Activated naive CD8-positive, alpha-beta T cell treated with anti-CD3 and anti-CD28 coated beads, Interleukin-2, amount 10 ng/mL, durations not matched to agents 7 days and 5 days (primary cell): Measurements from ENCODE around the gene CFAP58. TPM values are rescaled to one million over a fixed set of nuclear protein-coding genes. Genes with fewer than 3 reads are reported as not detected.

ENCODE experiments used
- ATAC-seq: fragments of 150-1000 bp; cut with Tn5 transposase; one replicate; pipeline ENCODE4 v1.10.0; 2021; ENCODE audit warnings: low read depth, moderate library complexity
- POLR2A ChIA-PET: fragments of 350-600 bp; sonication (Branson Sonifier 250); formaldehyde crosslinking; loops from one replicate; lab custom pipeline; 2021; ENCODE audit warnings: antibody characterized with exemption; lab: Charles Lee
- DNase-seq: peaks from one replicate; pipeline ENCODE4 v3.0.0; 2021
- H3K27ac Mint-ChIP-seq: one replicate; pipeline ENCODE4 v1.8.0; 2022; ENCODE audit warnings: mild to moderate bottlenecking, mixed read lengths
- H3K27me3 Mint-ChIP-seq: one replicate; pipeline ENCODE4 v1.8.0; 2022; ENCODE audit warnings: mild to moderate bottlenecking, moderate library complexity, mixed read lengths
- H3K36me3 Mint-ChIP-seq: one replicate; pipeline ENCODE4 v1.8.0; 2021; ENCODE audit warnings: mild to moderate bottlenecking, mixed read lengths
- H3K4me1 Mint-ChIP-seq: one replicate; pipeline ENCODE4 v1.8.0; 2021; ENCODE audit warnings: mixed read lengths
- H3K4me3 Mint-ChIP-seq: one replicate; pipeline ENCODE4 v1.8.0; 2022; ENCODE audit warnings: mild to moderate bottlenecking, moderate library complexity, mixed read lengths
- H3K9me3 Mint-ChIP-seq: one replicate; pipeline ENCODE4 v1.8.0; 2021; ENCODE audit warnings: mixed read lengths
- total RNA-seq, 2 experiments: library from RNA; stranded (reverse); gene quantifications; one replicate each; pipeline ENCODE4 v1.2.3, GENCODE V29; 2021

CFAP58 gene
- total RNA-seq, 2 experiments from 2014 or later: 0.28 to 0.34 TPM

- peak overlapping the region; percentile 97 for H3K27ac Mint-ChIP-seq
- H3K4me3 Mint-ChIP-seq: peak overlapping the region; percentile 47
- no peaks in the 10 kb centered on the region for H3K27me3 Mint-ChIP-seq
- ATAC-seq (no peak), DNase-seq (no peak)
- POLR2A ChIA-PET: interaction anchor here (0.6 to 6.8 kb wide), 3 partner anchors 14 to 22 kb away, joined by 3 to 39 read pairs (median 4); partner anchors contain the start of gene ITPRIP
- no peaks in the 10 kb centered on the region for H3K9me3 Mint-ChIP-seq
- peaks cover 83% of the 10 kb centered on the region for H3K4me1 Mint-ChIP-seq
- peaks cover 14% of the 10 kb centered on the region for H3K36me3 Mint-ChIP-seq
Observed at GRCh38 chr10:104324931-104325330, 28.7 kb upstream of the CFAP58 start.

DNA sequence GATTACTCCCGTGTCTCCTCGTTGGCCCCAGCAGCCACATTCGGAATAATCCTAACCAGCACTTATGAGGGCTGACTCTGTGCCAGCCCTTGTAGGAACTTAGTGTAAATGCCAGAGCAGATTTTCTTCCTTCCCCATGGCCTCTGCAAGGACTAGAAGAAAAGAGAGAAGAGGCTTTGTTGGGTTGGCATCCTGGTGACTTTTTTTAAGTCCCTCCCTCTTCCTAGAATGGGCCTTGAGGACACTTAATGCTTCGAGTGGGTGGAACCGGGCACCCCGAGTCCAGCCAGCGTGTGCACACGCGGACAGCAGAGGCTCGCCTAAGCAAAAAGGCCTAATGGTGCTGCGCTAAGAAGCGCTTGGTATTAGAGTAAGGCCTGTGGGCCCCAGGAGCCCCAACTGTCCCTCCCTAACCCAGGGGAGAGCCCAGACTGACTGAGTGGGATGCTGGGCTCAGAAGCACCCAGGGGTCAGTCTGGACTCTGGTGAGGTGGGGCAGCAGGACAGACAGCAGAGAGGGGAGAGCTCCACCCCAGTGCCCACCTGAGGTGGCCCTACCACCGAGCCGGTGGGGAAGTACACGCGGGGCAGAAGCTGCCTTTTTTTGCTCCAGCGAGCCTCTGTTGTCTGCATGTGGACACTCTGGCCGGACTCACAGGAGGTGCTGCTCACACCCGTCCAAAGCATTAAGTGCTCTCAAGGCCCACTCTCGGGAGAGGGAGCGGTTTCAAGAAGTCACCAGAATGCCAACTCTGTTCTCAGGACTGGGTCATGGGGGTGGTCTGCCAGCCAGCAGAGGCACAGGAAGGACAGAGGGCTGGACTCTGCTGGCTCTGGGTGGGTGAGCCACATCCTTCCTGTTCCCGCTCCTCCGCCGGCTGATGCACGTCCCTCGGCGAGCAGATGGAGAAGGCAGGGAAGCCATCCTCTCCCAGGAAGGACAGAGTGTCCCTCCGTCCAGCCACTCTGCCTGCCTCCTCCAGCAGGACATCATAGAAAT, 27.9 kb upstream of the CFAP58 start:
- peaks cover 86% of the 10 kb centered on the region for H3K4me1 Mint-ChIP-seq
- peak overlapping the region; percentile 97 for H3K27ac Mint-ChIP-seq
- H3K27me3 Mint-ChIP-seq: no peaks in the 10 kb centered on the region
- POLR2A ChIA-PET: interaction anchor here (1.1 to 6.8 kb wide), 3 partner anchors 11 to 18 kb away, joined by 3 to 39 read pairs (median 3); partner anchors contain the start of gene ITPRIP
- DNase-seq (no peak), ATAC-seq (no peak)
- peak overlapping the region; percentile 68 for H3K4me3 Mint-ChIP-seq
- H3K9me3 Mint-ChIP-seq: no peaks in the 10 kb centered on the region
- H3K36me3 Mint-ChIP-seq: peaks cover 14% of the 10 kb centered on the region

DNA sequence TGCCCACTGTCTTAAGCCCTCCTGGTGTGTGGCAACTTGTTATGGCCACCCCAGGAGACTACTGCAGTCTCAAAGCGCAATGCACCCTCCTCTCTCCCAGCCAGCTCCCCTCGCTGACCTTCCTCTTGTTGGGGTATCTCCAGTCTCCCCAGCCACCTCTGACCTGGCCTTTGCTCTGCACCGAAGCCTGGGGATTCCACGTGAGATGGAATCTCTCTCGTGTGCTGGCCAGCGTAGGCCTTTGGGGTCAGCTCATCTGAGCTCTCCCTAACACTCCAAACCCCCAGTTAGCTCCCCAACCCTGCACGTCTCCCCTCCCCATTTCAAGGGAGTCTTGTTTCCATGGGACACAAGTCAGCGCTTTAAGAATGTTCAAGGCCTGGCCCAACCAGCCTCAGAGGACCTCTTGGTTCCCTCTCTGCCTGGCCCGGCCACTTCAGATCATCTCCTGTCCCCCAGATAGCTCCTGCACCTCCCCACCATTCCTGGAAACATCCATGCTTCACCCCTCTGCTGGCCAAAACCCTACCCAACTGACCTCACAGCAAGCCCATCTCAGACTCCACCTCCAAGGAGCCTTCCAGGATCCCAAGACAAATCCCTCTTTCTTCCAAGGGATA, 26.5 kb upstream of the CFAP58 start:
- Mint-ChIP-seq H3K36me3 (peaks cover 18% of the 10 kb centered on the region), H3K27me3 (no peaks in the 10 kb centered on the region), H3K9me3 (no peaks in the 10 kb centered on the region), H3K4me1 (peaks cover 84% of the 10 kb centered on the region), H3K27ac (peak overlapping the region; percentile 97), H3K4me3 (peak overlapping the region; percentile 68)
- DNase-seq (no peak), ATAC-seq (no peak)
- POLR2A ChIA-PET: interaction anchor here (1.1 to 6.8 kb wide), 3 partner anchors 10 to 20 kb away, joined by 3 to 39 read pairs (median 3); partner anchors contain the start of gene ITPRIP

GRCh38 chr10:104327745-104328645, 25.6 kb upstream of the CFAP58 start:
- POLR2A ChIA-PET: interaction anchor here (0.8 to 6.8 kb wide), 3 partner anchors 10 to 17 kb away, joined by 4 to 44 read pairs (median 39); partner anchors contain the start of gene ITPRIP
- peaks cover 21% of the 10 kb centered on the region for H3K36me3 Mint-ChIP-seq
- ATAC-seq: no peak

DNA sequence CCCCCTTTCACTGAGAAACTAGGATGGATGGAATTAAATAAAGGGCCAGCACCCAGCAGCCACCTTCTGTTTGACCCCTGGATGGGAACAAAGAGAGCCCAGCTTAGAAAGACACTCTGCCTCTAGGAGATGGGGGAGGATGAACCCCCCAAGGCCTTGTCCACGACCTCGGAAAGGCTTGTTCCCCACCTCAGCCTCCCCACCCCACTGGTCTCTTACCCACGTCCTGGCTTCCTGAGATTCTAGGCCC, 25.1 kb upstream of the CFAP58 start:
- Mint-ChIP-seq H3K4me3 (peak overlapping the region; percentile 85), H3K27ac (peak overlapping the region; percentile 97), H3K9me3 (no peaks in the 10 kb centered on the region), H3K36me3 (peaks cover 23% of the 10 kb centered on the region), H3K4me1 (peaks cover 84% of the 10 kb centered on the region), H3K27me3 (no peaks in the 10 kb centered on the region)
- POLR2A ChIA-PET: interaction anchor here (0.8 to 2.4 kb wide), 2 partner anchors 10 to 17 kb away, joined by 4 to 44 read pairs; partner anchors contain the start of gene ITPRIP
- DNase-seq (no peak), ATAC-seq (no peak)

More at GRCh38 chr10:104327745-104328645, 25.6 kb upstream of the CFAP58 start:
- Mint-ChIP-seq H3K27me3 (no peaks in the 10 kb centered on the region), H3K4me1 (peaks cover 82% of the 10 kb centered on the region), H3K9me3 (no peaks in the 10 kb centered on the region), H3K27ac (peak overlapping the region; percentile 97), H3K4me3 (peak overlapping the region; percentile 85)
- no peak for DNase-seq

- Mint-ChIP-seq H3K9me3 (no peaks in the 10 kb centered on the region), H3K36me3 (peaks cover 20% of the 10 kb centered on the region), H3K27me3 (no peaks in the 10 kb centered on the region), H3K4me1 (peaks cover 83% of the 10 kb centered on the region), H3K27ac (peak overlapping the region; percentile 97), H3K4me3 (peak overlapping the region; percentile 85)
- peak; percentile 69 for DNase-seq
- POLR2A ChIA-PET: interaction anchor here (0.6 to 2.4 kb wide), 5 partner anchors 9 to 60 kb away, joined by 3 to 44 read pairs (median 8); partner anchors contain the start of genes GSTO2 and ITPRIP
- peak; percentile 70 for ATAC-seq
Observed at GRCh38 chr10:104328896-104329710, 24.5 kb upstream of the CFAP58 start.

GRCh38 chr10:104329735-104330134, 23.9 kb upstream of the CFAP58 start:
- POLR2A ChIA-PET: interaction anchor here (1.6 to 2.4 kb wide), 3 partner anchors 9 to 61 kb away, joined by 8 to 44 read pairs (median 8); partner anchors contain the start of genes GSTO2 and ITPRIP
- Mint-ChIP-seq H3K36me3 (peaks cover 15% of the 10 kb centered on the region), H3K4me3 (peak overlapping the region; percentile 85), H3K27me3 (no peaks in the 10 kb centered on the region), H3K4me1 (peaks cover 80% of the 10 kb centered on the region), H3K27ac (peak overlapping the region; percentile 97), H3K9me3 (no peaks in the 10 kb centered on the region)
- ATAC-seq: no peak
- no peak for DNase-seq

- POLR2A ChIA-PET: interaction anchor here (1.6 to 2.4 kb wide), 3 partner anchors 8 to 61 kb away, joined by 8 to 44 read pairs (median 8); partner anchors contain the start of genes GSTO2 and ITPRIP
- no peaks in the 10 kb centered on the region for H3K9me3 Mint-ChIP-seq
- H3K36me3 Mint-ChIP-seq: peaks cover 9% of the 10 kb centered on the region
- H3K4me1 Mint-ChIP-seq: peaks cover 80% of the 10 kb centered on the region
- DNase-seq: no peak
- no peak for ATAC-seq
- no peaks in the 10 kb centered on the region for H3K27me3 Mint-ChIP-seq
- peak overlapping the region; percentile 97 for H3K27ac Mint-ChIP-seq
- H3K4me3 Mint-ChIP-seq: no peak overlapping the region
Observed at GRCh38 chr10:104330168-104331110, 23.2 kb upstream of the CFAP58 start.

DNA sequence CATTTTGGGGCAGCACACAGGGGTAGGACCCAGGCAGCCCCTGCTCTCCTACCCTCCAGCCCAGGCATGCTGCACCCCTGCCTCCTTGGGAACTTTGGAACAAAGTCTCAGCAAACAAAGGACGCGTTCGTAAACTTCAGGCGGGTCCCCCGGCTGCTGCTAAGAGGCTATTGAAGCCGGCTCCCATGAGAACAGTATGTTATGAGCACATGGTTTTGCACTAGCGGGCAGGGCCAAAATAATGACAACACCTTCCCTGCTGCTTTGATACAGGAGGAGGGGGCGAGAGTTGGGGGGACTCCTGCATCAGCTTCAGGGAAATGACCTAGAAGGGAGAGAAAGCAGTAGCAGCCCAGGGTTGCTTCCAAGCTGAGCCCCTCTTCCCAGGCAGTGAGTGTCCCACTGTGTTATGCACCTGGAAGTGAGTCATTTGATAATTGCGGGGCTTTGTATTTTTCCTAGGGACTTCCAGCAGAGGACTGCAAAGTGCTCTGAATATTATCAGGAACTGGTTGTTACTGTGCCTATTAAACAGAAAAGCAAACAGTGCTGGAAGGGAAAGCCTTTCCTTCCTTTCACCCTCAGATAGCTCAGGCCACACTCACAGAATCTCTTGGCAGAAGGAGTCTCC, 22.3 kb upstream of the CFAP58 start:
- H3K9me3 Mint-ChIP-seq: no peaks in the 10 kb centered on the region
- POLR2A ChIA-PET: interaction anchor here (2.1 kb wide), 1 partner anchor 25 kb away, joined by 8 read pairs; no protein-coding TSS in a partner anchor
- ATAC-seq (no peak), DNase-seq (no peak)
- no peak overlapping the region for H3K27ac Mint-ChIP-seq
- no peaks in the 10 kb centered on the region for H3K27me3 Mint-ChIP-seq
- peaks cover 75% of the 10 kb centered on the region for H3K4me1 Mint-ChIP-seq
- H3K36me3 Mint-ChIP-seq: peaks cover 9% of the 10 kb centered on the region
- H3K4me3 Mint-ChIP-seq: no peak overlapping the region

DNA sequence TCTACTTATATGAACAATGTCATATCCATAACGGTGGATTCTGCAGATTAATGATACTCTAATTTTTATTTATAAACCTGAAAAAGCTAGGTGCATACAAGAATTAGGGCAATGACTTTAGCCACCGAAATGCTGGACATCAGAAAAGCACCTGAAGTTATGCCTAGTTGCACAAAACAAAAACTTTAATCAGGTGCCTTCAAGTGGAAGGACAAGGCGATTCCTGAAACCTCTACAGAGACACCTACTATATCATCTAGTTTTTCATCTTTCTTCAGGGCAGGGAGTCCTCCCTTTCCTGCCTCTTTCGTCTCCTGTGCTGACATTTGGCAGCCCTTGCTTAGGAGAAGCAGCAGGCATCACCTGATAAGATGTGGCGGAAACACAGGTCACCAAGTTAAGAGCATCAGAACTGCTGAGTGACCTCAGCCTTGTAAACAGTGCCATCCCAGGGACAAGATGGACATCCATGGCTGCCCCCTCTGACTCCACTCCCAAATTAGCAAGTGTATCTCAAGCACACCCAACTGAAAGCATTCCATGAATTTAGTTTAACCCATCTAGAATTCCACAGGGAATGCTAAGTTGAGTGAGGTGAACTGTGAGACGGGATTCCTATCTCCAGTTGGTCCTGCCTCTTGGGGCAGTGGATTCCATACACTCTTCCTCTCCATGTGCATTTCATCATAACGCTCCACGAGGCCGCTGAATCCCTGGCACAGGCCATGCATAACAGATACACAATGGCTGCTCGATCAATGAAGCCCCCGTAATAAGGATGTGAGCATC, 21.2 kb upstream of the CFAP58 start:
- DNase-seq: no peak
- POLR2A ChIA-PET: interaction anchor here (1.5 kb wide), 1 partner anchor 19 kb away, joined by 3 read pairs; no protein-coding TSS in a partner anchor
- peaks cover 68% of the 10 kb centered on the region for H3K4me1 Mint-ChIP-seq
- peak overlapping the region; percentile 80 for H3K27ac Mint-ChIP-seq
- no peaks in the 10 kb centered on the region for H3K9me3 Mint-ChIP-seq
- H3K36me3 Mint-ChIP-seq: peaks cover 9% of the 10 kb centered on the region
- ATAC-seq: no peak
- H3K27me3 Mint-ChIP-seq: no peaks in the 10 kb centered on the region
- peak overlapping the region; percentile 53 for H3K4me3 Mint-ChIP-seq
